Testis (tissue), 3 donors: ENCODE data around the gene CTH. TPM values are rescaled to one million over a fixed set of nuclear protein-coding genes. Genes with fewer than 3 reads are reported as not detected.

Source experiments
- DNase-seq: peaks from one replicate; pipeline ENCODE4 v3.0.0-alpha.2; 2019
- H3K27ac ChIP-seq, 2 donors: fragments of 200-600 bp; sonication (generic); one replicate each; pipeline ENCODE4 v1.5.1; 2019
- H3K27me3 ChIP-seq: fragments of 200-600 bp; sonication (generic); one replicate; pipeline ENCODE4 v1.5.1; 2019
- H3K36me3 ChIP-seq: fragments of 200-600 bp; sonication (generic); one replicate; pipeline ENCODE4 v1.5.1; 2017; ENCODE audit warnings: low read depth; ENCODE audit errors: missing control alignments
- H3K4me1 ChIP-seq: fragments of 200-600 bp; sonication (generic); one replicate; pipeline ENCODE4 v1.5.1; 2019
- H3K4me3 ChIP-seq, 2 donors: fragments of 200-600 bp; sonication (generic); one replicate each; pipeline ENCODE4 v1.5.1; 2017 to 2019
- H3K9me3 ChIP-seq: fragments of 200-600 bp; sonication (generic); one replicate; pipeline ENCODE4 v1.5.1; 2017
- POLR2A ChIP-seq: fragments of 450-650 bp; IDR thresholded peaks from one replicate; pipeline ENCODE4 v1.6.1; 2017; ENCODE audit warnings: antibody characterized with exemption, mild to moderate bottlenecking, moderate library complexity
- WGBS, 2 donors: methylation state at CpG; one replicate each; pipeline ENCODE4 v1.1.5; 2018; 5-methylcytosine and 5-hydroxymethylcytosine counted together
- intact Hi-C: fragments of 100-400 bp; cut with DNase I; formaldehyde crosslinking; loops from one replicate; pipeline ENCODE4 v1.15.1; 2023; ENCODE audit warnings: low total_unique reads
- polyA plus RNA-seq: library from polyadenylated mRNA; stranded (reverse); fragments of 350-450 nt; fragmentation: Illumina TruSeq; extraction: RNeasy Lipid Tissue Mini Kit (QIAGEN cat#74804); gene quantifications from one replicate; pipeline ENCODE4 v1.2.3, GENCODE V29; 2014; ENCODE audit warnings: low read depth, low replicate concordance; ENCODE audit not compliant: insufficient read depth
- total RNA-seq, 2 donors: library from RNA; depleted of rRNA; stranded (reverse); fragments of >200 nt; gene quantifications; one replicate each; pipeline ENCODE4 v1.2.3, GENCODE V29; 2016
- TF ChIP-seq, protein P1 (sequence below), 3 experiments: fragments of 450-650 bp in 2 of 3; fragments of 200-600 bp in 1 of 3; sonication (generic) in 1 of 3; IDR thresholded peaks; one replicate each; pipeline ENCODE4 v1.5.1; 2016 to 2019; ENCODE audit warnings: antibody characterized with exemption in 3 of 3, mild to moderate bottlenecking in 2 of 3, moderate library complexity in 1 of 3

CTH gene
- total and polyA plus RNA-seq, 3 donors from 2014 or later: 8.9 to 14.0 (median 10.0) TPM

DNA sequence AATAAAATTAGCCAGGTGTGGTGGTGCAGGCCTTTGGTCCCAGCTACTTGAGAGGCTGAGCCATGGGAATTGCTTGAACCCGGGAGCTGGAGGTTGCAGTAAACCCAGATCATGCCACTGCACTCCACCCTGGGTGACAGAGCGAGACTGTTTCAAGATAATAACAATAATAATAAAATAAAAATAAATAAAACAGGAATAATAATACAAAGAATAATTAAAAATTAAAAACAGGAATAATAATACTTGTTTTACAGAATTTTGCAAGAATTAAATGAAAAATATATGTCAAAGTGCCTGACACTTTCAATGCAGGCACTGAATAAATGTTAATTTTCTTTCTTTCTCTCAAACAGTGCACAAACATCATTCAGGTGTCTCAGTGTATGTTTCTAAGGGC is 26.5 kb upstream of the CTH start:
- TF ChIP-seq, protein P1, sequence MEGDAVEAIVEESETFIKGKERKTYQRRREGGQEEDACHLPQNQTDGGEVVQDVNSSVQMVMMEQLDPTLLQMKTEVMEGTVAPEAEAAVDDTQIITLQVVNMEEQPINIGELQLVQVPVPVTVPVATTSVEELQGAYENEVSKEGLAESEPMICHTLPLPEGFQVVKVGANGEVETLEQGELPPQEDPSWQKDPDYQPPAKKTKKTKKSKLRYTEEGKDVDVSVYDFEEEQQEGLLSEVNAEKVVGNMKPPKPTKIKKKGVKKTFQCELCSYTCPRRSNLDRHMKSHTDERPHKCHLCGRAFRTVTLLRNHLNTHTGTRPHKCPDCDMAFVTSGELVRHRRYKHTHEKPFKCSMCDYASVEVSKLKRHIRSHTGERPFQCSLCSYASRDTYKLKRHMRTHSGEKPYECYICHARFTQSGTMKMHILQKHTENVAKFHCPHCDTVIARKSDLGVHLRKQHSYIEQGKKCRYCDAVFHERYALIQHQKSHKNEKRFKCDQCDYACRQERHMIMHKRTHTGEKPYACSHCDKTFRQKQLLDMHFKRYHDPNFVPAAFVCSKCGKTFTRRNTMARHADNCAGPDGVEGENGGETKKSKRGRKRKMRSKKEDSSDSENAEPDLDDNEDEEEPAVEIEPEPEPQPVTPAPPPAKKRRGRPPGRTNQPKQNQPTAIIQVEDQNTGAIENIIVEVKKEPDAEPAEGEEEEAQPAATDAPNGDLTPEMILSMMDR (IDR thresholded peaks at IDR 0.05): no peak
- no peak for TF ChIP-seq POLR2A
- DNase-seq: no peak

DNA sequence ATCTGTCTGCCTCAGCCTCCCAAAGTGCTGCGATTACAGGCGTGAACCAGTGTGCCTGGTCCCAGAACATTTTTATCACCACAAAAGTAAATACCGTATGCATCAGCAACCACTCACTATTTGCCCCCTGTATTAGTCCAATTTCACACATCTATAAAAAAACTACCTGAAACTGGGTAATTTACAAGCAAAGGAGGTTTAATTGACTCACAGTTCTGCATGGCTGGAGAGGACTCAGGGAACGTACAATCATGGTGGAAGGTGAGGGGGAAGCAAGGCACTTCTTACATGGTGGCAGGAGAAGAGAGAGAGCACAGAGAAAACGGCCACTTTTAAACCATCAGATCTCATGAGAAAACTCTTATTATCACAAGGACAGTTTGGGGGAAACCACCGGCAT is 25.6 kb upstream of the CTH start:
- DNase-seq: no peak
- no peaks in the 10 kb centered on the region for H3K4me1 ChIP-seq
- intact Hi-C loops: no loop called here
- H3K4me3 ChIP-seq: no peak overlapping the region
- WGBS, 2 donors: 92% methylated on average over 6 of the region's 6 CpGs
- no peaks in the 10 kb centered on the region for H3K27me3 ChIP-seq
- no peak for TF ChIP-seq POLR2A
- TF ChIP-seq, protein P1 (IDR thresholded peaks at IDR 0.05): no peak
- H3K36me3 ChIP-seq: no peaks in the 10 kb centered on the region
- no peaks in the 10 kb centered on the region for H3K9me3 ChIP-seq
- H3K27ac ChIP-seq: no peak overlapping the region

More for the DNA sequence above, 26.5 kb upstream of the CTH start:
- intact Hi-C loops: no loop called here
- Histone ChIP-seq H3K4me1 (no peaks in the 10 kb centered on the region), H3K27ac (no peak overlapping the region), H3K27me3 (no peaks in the 10 kb centered on the region), H3K36me3 (no peaks in the 10 kb centered on the region), H3K9me3 (no peaks in the 10 kb centered on the region), H3K4me3 (no peak overlapping the region)
- WGBS, 2 donors: 91 to 96% methylated on average over 2 of the region's 2 CpGs

DNA sequence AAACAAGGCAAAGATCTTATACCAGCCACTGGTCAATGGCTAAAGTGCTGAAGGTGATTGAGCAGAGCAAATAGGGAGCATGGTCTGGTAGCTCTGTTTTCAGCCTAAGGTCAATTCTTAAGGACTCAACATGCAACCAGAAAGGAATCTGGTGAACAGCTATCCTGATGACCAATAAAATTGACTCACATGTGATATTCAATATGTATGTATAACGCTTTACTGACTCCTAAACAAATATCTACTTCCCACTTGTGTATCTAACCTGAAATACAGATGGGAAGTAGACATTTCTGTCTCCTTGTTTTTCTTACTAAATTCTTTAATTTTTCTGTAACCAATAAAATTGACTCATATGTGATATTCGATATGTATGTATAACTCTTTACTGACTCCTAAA is 24.9 kb upstream of the CTH start:
- TF ChIP-seq, protein P1 (IDR thresholded peaks at IDR 0.05): no peak
- no peak for TF ChIP-seq POLR2A
- Histone ChIP-seq H3K27me3 (no peaks in the 10 kb centered on the region), H3K9me3 (no peaks in the 10 kb centered on the region), H3K27ac (no peak overlapping the region), H3K4me3 (no peak overlapping the region), H3K36me3 (no peaks in the 10 kb centered on the region), H3K4me1 (no peaks in the 10 kb centered on the region)
- WGBS, 2 donors: 90% methylated on average over 2 of the region's 2 CpGs
- intact Hi-C loops: no loop called here
- no peak for DNase-seq

DNA sequence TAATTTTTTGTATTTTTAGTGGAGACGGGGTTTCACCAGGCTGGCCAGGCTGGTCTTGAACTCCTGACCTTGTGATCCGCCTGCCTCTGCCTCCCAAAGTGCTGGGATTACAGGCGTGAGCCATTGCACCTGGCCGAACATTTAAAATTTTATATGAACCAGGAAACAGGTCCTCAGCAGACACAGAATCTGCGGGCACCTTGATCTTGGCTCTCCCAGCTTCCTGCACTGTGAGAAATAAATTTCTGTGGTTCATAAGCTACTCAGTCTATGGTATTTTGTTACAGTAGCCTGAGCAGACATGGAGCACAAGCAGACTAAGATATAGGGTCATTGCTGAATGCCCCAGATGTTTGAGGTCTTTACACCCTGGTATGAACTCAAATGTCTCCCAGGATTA is 23.6 kb upstream of the CTH start:
- TF ChIP-seq, protein P1 (IDR thresholded peaks at IDR 0.05): no peak
- TF ChIP-seq POLR2A: no peak
- Histone ChIP-seq H3K4me3 (no peak overlapping the region), H3K36me3 (no peaks in the 10 kb centered on the region), H3K27me3 (no peaks in the 10 kb centered on the region), H3K27ac (no peak overlapping the region), H3K9me3 (no peaks in the 10 kb centered on the region), H3K4me1 (no peaks in the 10 kb centered on the region)
- 80 to 85% methylated on average over 5 of the region's 5 CpGs for WGBS, 2 donors
- no peak for DNase-seq
- intact Hi-C loops: no loop called here

DNA sequence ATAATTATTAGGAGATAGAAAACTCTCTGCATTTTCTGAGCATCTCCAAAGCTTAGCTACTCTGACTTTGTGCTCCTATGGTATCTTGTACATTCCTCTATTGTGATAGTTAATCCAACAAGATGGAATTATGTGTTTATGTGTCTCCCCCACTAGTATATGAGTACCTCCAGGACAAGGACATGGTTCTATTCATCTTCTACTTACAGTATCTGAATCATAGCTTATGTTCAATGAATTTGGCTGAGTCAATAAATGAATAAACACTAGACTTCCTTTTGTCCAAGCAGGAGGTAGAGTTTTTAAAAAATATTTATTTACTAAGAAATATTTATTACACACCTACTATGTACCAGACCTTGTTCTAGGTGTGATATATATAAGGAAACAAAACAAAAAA is 18.4 kb upstream of the CTH start:
- Histone ChIP-seq H3K27me3 (no peaks in the 10 kb centered on the region), H3K27ac (no peak overlapping the region)

More for the DNA sequence above, 18.4 kb upstream of the CTH start:
- no peaks in the 10 kb centered on the region for H3K36me3 ChIP-seq
- DNase-seq: no peak
- no peaks in the 10 kb centered on the region for H3K4me1 ChIP-seq
- no peaks in the 10 kb centered on the region for H3K9me3 ChIP-seq
- no peak for TF ChIP-seq POLR2A
- TF ChIP-seq, protein P1 (IDR thresholded peaks at IDR 0.05): no peak
- intact Hi-C loops: no loop called here
- H3K4me3 ChIP-seq: no peak overlapping the region
